ENCODE results near the gene C15orf61. TPM values are rescaled to one million over a fixed set of nuclear protein-coding genes. Genes with fewer than 3 reads are reported as not detected.

Gene C15orf61
- total RNA-seq, 1 donor from 2014 or later: 7.7 TPM

DNA sequence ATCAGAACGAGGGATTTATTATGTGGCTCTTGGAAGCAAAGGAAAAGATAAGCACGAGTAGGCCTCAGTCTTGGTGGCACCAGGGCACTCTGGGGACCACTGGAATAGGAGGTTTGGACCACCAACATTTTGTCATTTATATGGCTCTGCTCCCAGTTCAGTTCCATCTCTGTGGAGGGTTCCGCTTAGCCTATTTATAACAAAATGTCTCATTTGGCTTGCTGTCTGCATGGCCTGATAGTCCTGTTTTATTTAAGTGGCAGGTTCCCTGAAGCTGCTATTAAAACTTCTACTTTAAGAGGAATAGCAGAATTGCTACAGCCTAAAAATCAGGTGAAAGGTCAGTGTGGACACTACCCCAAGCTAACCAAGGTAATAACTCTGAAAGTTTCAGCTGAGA, 48.7 kb downstream of the C15orf61 start:
- DNase-seq (ENCODE audit: low spot score in 2 of 2, unreplicated experiment in 2 of 2): no peak
- Mint-ChIP-seq H3K27me3 (ENCODE audit: low read depth) (no peaks in the 10 kb centered on the region), H3K27ac (no peak overlapping the region), H3K36me3 (peaks cover 8% of the 10 kb centered on the region), H3K4me3 (no peak overlapping the region), H3K9me3 (no peaks in the 10 kb centered on the region), H3K4me1 (no peaks in the 10 kb centered on the region)
- TF ChIP-seq, protein P1, sequence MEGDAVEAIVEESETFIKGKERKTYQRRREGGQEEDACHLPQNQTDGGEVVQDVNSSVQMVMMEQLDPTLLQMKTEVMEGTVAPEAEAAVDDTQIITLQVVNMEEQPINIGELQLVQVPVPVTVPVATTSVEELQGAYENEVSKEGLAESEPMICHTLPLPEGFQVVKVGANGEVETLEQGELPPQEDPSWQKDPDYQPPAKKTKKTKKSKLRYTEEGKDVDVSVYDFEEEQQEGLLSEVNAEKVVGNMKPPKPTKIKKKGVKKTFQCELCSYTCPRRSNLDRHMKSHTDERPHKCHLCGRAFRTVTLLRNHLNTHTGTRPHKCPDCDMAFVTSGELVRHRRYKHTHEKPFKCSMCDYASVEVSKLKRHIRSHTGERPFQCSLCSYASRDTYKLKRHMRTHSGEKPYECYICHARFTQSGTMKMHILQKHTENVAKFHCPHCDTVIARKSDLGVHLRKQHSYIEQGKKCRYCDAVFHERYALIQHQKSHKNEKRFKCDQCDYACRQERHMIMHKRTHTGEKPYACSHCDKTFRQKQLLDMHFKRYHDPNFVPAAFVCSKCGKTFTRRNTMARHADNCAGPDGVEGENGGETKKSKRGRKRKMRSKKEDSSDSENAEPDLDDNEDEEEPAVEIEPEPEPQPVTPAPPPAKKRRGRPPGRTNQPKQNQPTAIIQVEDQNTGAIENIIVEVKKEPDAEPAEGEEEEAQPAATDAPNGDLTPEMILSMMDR (IDR thresholded peaks at IDR 0.05; ENCODE audit: unreplicated experiment): no peak

DNA sequence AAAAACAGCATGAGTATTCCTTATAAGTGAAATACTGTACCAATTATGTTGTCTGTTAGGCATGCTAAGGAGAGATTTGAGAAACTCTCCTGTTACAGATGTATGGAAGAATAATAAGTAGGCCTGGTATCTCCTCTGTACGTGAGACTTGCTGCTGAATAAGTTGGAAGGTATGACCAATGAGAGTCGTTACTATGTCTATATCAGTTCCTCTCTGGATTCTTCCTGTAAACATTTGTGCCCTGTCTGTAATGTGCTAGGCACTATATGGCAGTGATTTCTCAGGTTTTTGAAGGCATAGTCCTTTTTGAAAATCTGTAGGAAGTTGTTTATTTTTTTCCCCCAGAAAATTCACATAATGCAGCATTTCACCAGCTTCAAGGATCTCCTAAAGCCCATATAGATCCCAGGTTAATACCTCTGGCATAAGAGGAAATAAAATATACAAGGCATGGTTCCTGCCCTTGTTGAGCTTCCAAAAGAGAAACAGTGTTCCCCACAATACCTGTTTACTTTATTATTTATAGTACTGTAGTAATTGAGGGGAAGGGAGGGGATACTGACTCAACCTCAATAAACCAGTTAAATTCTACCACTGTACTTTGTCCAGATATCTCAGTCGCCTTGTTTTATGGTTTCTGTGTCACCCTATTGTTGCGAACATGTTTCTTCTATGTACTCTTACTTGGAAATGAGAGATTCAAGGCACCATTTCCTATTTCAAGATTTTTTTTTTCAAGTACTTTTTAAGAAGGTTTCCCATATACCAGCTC, 50.1 kb downstream of the C15orf61 start:
- Mint-ChIP-seq H3K36me3 (peaks cover 11% of the 10 kb centered on the region), H3K4me3 (no peak overlapping the region), H3K27ac (no peak overlapping the region), H3K4me1 (no peaks in the 10 kb centered on the region), H3K9me3 (no peaks in the 10 kb centered on the region), H3K27me3 (ENCODE audit: low read depth) (no peaks in the 10 kb centered on the region)
- TF ChIP-seq, protein P1 (IDR thresholded peaks at IDR 0.05; ENCODE audit: unreplicated experiment): no peak
- no peak for DNase-seq (ENCODE audit: low spot score in 2 of 2, unreplicated experiment in 2 of 2)

DNA sequence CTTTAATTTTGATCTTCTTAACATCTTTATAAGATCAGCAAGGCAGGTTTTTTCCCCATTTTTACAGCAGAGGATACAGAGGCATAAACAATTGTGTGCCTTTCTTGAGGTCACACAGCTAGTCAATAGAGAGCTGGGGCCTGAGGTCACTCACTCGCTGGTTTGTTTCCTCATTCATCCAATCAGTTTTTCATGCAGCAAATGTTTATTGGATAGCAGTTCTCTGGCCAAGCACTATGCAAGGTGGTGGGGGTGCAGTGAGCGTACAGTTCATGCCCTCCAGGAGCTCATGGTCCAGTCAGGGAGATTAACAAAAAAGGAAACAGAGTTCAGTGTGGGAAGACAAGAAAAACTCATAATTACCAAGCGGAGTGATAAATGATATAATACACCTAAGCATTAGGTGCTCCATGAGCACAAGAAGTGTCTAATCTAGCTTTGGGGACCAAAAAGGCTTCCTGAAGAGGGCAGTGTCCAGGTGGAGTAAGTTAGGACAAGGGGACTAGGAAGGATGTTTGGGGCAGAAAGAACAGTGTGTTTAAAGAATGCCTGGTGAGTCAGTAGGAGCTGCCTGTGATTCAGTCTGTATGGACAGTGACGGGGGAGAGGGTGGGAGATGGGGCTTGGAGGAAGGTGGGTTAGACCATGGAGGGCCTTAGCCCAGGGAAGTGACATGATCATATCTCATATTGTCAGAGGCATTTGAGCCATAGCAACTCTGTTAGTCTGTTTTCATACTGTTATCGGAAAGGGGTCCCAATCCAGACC, 50.9 kb downstream of the C15orf61 start:
- TF ChIP-seq, protein P1 (IDR thresholded peaks at IDR 0.05; ENCODE audit: unreplicated experiment): no peak
- no peaks in the 10 kb centered on the region for H3K9me3 Mint-ChIP-seq
- H3K27me3 Mint-ChIP-seq (ENCODE audit: low read depth): no peaks in the 10 kb centered on the region
- DNase-seq (ENCODE audit: low spot score in 2 of 2, unreplicated experiment in 2 of 2): no peak
- peaks cover 11% of the 10 kb centered on the region for H3K36me3 Mint-ChIP-seq
- no peaks in the 10 kb centered on the region for H3K4me1 Mint-ChIP-seq
- no peak overlapping the region for H3K4me3 Mint-ChIP-seq
- no peak overlapping the region for H3K27ac Mint-ChIP-seq

DNA sequence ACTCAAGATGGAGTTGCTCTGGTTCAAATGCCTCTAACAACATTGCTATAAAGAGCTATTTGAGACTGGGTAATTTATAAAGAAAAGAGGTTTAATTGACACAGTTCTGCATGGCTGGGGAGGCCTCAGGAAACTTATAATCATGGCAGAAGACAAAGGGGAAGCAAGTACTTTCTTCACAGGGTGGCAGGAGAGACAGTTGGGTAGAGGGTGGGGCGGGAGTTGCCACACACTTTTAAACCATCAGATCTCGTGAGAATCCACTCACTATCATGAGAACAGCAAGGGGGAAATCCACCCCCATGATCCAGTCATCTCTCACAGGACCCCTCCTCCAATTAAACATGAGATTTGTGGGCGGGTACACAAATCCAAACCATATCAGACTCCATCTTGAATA, 52.3 kb downstream of the C15orf61 start:
- no peak for DNase-seq (ENCODE audit: low spot score in 2 of 2, unreplicated experiment in 2 of 2)
- H3K27me3 Mint-ChIP-seq (ENCODE audit: low read depth): no peaks in the 10 kb centered on the region
- no peaks in the 10 kb centered on the region for H3K9me3 Mint-ChIP-seq
- H3K4me3 Mint-ChIP-seq: no peak overlapping the region
- H3K27ac Mint-ChIP-seq: no peak overlapping the region
- H3K4me1 Mint-ChIP-seq: no peaks in the 10 kb centered on the region
- peaks cover 9% of the 10 kb centered on the region for H3K36me3 Mint-ChIP-seq
- TF ChIP-seq, protein P1 (IDR thresholded peaks at IDR 0.05; ENCODE audit: unreplicated experiment): no peak

DNA sequence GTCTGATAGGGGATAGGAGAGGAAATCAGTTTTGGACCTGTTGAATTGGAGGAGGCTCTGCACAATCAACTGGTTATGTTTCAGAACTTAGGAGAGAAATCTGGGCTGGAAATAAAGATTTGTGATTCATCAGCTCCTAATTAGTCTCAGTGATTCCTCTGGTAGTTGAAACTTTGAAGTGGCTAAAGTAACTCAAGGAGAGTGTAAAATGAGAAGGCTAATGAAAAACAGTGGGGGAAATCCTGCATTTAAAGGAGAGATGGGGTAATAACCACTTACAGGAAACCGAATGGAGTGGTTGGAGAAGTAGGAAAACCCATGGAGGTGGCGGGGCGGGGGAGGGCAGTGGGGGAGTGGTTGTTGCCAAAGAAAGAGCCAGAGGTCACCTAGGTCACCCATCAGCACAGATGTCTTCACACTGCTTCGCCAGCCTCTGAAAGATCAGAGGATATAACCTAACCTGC, 54.1 kb downstream of the C15orf61 start:
- no peak overlapping the region for H3K27ac Mint-ChIP-seq
- DNase-seq (ENCODE audit: low spot score in 2 of 2, unreplicated experiment in 2 of 2): no peak
- no peaks in the 10 kb centered on the region for H3K9me3 Mint-ChIP-seq
- no peak overlapping the region for H3K4me3 Mint-ChIP-seq
- no peaks in the 10 kb centered on the region for H3K27me3 Mint-ChIP-seq (ENCODE audit: low read depth)
- TF ChIP-seq, protein P1 (IDR thresholded peaks at IDR 0.05; ENCODE audit: unreplicated experiment): no peak
- peaks cover 9% of the 10 kb centered on the region for H3K36me3 Mint-ChIP-seq
- no peaks in the 10 kb centered on the region for H3K4me1 Mint-ChIP-seq
